ENCODE measurements around the gene LMAN1L.

DNA sequence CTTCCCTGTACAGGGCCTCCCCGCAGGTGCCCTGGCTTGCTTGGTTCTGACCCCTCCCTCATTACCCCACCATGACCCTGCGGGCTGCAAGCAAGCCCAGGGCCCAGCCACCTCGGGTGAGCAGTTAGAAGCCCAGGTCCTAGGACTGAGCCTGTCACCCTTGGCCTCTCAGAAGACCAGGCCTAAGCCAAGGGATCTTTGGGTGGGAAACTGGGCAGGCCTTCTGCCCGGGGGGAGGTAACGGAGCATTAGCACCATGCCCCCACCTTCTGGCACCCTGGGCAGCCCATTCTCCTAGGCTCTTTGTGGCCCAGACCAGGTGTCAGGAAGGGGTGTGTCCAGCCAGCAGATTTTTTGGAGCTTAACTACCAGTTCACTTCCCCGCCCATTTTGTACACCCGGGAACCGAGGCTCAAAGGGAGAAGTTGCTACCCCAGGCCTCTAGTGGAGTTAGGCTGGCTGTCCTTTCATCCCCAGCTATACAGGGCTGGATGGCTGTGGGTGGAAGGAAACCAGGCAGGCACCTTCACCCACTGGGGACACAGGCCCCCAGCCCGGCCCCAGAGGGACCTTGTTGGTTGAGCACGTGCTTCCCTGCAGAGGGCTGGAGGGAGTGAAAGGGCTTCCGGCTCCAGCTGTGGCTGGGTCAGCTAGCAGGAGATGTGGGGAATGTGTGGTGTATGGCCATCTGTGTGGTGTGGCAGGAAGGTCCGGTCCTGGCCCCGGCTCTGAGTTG is 29.4 kb upstream of the LMAN1L start:
- TF ChIP-seq EZH2 (IDR thresholded peaks at IDR 0.05; ENCODE audit: insufficient read depth, poor library complexity, severe bottlenecking) (no peak), EZH2phosphoT487 (IDR thresholded peaks at IDR 0.05; ENCODE audit: insufficient read depth, low read depth) (no peak)

All from GM23248 (cell line).